Naive thymus-derived CD8-positive, alpha-beta T cell (primary cell): ENCODE measurements around the gene PDE6D. TPM values are rescaled to one million over a fixed set of nuclear protein-coding genes. Genes with fewer than 3 reads are reported as not detected.
A peak's percentile ranks its signal among the peaks of the same experiment; 100 is the strongest.

ENCODE experiments used
- ATAC-seq, 2 donors: fragments of 150-1000 bp; cut with Tn5 transposase in 1 of 2; sonication (Bioruptor Pico), chemical (Tn5 transposase) in 1 of 2; 1 replicate in 1 of 2; 2 replicates in 1 of 2; pipeline ENCODE4 v1.10.0; 2021; ENCODE audit warnings: mild to moderate bottlenecking in 2 of 2, moderate library complexity in 2 of 2
- POLR2A ChIA-PET: fragments of 350-600 bp; sonication (Branson Sonifier 250); formaldehyde crosslinking; loops from one replicate; lab custom pipeline; 2021; ENCODE audit warnings: antibody characterized with exemption; lab: Charles Lee
- DNase-seq, 10 donors: peaks; one replicate each; pipeline versions ENCODE4 v3.0.0 to v3.0.0-alpha.2; 2020 to 2022
- H3K27ac Mint-ChIP-seq, 10 donors: one replicate each; pipeline ENCODE4 v1.8.0; 2020 to 2022; ENCODE audit warnings: mild to moderate bottlenecking in 10 of 10, mixed read lengths in 10 of 10, moderate library complexity in 4 of 10, inconsistent platforms in 1 of 10
- H3K27me3 Mint-ChIP-seq, 5 donors: one replicate each; pipeline ENCODE4 v1.8.0; 2021 to 2022; ENCODE audit warnings: mixed read lengths in 5 of 5
- H3K36me3 Mint-ChIP-seq, 3 donors: one replicate each; pipeline ENCODE4 v1.8.0; 2020 to 2022; ENCODE audit warnings: mixed read lengths in 3 of 3, mild to moderate bottlenecking in 2 of 3, inconsistent platforms in 1 of 3
- H3K4me1 Mint-ChIP-seq, 4 donors: one replicate each; pipeline ENCODE4 v1.8.0; 2021 to 2022; ENCODE audit warnings: mixed read lengths in 4 of 4
- H3K4me3 Mint-ChIP-seq, 10 donors: one replicate each; pipeline ENCODE4 v1.8.0; 2020 to 2022; ENCODE audit warnings: mild to moderate bottlenecking in 10 of 10, mixed read lengths in 10 of 10, moderate library complexity in 6 of 10, inconsistent platforms in 1 of 10
- H3K9me3 Mint-ChIP-seq, 9 donors: one replicate each; pipeline ENCODE4 v1.8.0; 2020 to 2022; ENCODE audit warnings: mixed read lengths in 9 of 9, mild to moderate bottlenecking in 3 of 9, inconsistent platforms in 1 of 9, moderate library complexity in 1 of 9
- polyA plus RNA-seq, 3 donors: library from polyadenylated mRNA; unstranded; fragments of 300-500 nt; fragmentation: Illumina TruSeq; gene quantifications; one replicate each; pipeline ENCODE4 v1.2.3, GENCODE V29; 2021
- total RNA-seq, 8 experiments: library from RNA in 2 of 8; stranded (reverse) in 2 of 8; gene quantifications; one replicate each; pipeline ENCODE4 v1.2.3 and lab custom pipeline; 2021 to 2026

PDE6D gene
- total and polyA plus RNA-seq, 5 experiments from 2014 or later = 24.7 to 59.5 (median 47.9) TPM

- ATAC-seq (no peak), DNase-seq (no peak)
- H3K36me3 Mint-ChIP-seq = no peaks in the 10 kb centered on the region
- peaks cover 4 to 28% (median 26%) of the 10 kb centered on the region in 5 donors for H3K27me3 Mint-ChIP-seq
- H3K9me3 Mint-ChIP-seq = no peaks in the 10 kb centered on the region
- POLR2A ChIA-PET = interaction anchor here (1.3 to 11.2 kb wide), 3 partner anchors 24 to 32 kb away, joined by 4 to 124 read pairs (median 5); no protein-coding TSS in a partner anchor
- peaks cover 6 to 24% (median 15%) of the 10 kb centered on the region in 4 donors for H3K4me1 Mint-ChIP-seq
- H3K4me3 Mint-ChIP-seq = peak overlapping the region in 6 of 10 donors; percentile 13 to 70 (median 44)
- H3K27ac Mint-ChIP-seq = peak overlapping the region in 3 of 10 donors; percentile 32 to 76 (median 66)
Observed at GRCh38 chr2:231682603-231683291, 98.3 kb downstream of the PDE6D start.

Other genes starting within 250 kb of the PDE6D start
- gene TEX44, start 188.4 kb downstream of the PDE6D start, total RNA-seq = not detected
- gene TEX44, start 188.4 kb downstream of the PDE6D start, polyA plus RNA-seq = not detected
- 1,000 to 10,000 TPM; 1,008 to 1,051 TPM for gene PTMA, start 72.8 kb downstream of the PDE6D start, total RNA-seq
- 1,000 to 10,000 TPM; 1,851 to 2,224 (median 2,052) TPM for gene PTMA, start 72.8 kb downstream of the PDE6D start, polyA plus RNA-seq
- 10 to 100 TPM; 55.8 to 57.7 TPM for gene COPS7B, start 5.2 kb upstream of the PDE6D start, total RNA-seq
- 10 to 100 TPM; 30.0 to 41.0 (median 32.6) TPM for gene COPS7B, start 5.2 kb upstream of the PDE6D start, polyA plus RNA-seq
- gene NPPC, start 145.1 kb upstream of the PDE6D start, total RNA-seq = not detected
- gene NPPC, start 145.1 kb upstream of the PDE6D start, polyA plus RNA-seq = under 1 TPM in 1 of 3 donors, not detected in 2; 0.27 TPM
- 10 to 100 TPM; 59.0 to 59.1 TPM for gene DIS3L2, start 180.4 kb upstream of the PDE6D start, total RNA-seq
- gene DIS3L2, start 180.4 kb upstream of the PDE6D start, polyA plus RNA-seq = 10 to 100 TPM; 12.5 to 17.2 (median 16.4) TPM